Activated naive CD8-positive, alpha-beta T cell treated with anti-CD3 and anti-CD28 coated beads, Interleukin-2, amount 50 U/mL, for 24 hours (primary cell): ENCODE measurements around the gene TMEM266.

Source experiments
- ATAC-seq: fragments of 150-1000 bp; cut with Tn5 transposase; one replicate; pipeline ENCODE4 v1.10.0; 2021
- DNase-seq: peaks from one replicate; pipeline ENCODE4 v3.0.0; 2021
- H3K27ac Mint-ChIP-seq: one replicate; pipeline ENCODE4 v1.8.0; 2021; ENCODE audit warnings: mild to moderate bottlenecking, mixed read lengths
- H3K27me3 Mint-ChIP-seq: one replicate; pipeline ENCODE4 v1.8.0; 2021; ENCODE audit warnings: mixed read lengths
- H3K36me3 Mint-ChIP-seq: one replicate; pipeline ENCODE4 v1.8.0; 2021; ENCODE audit warnings: low read depth, mixed read lengths
- H3K4me1 Mint-ChIP-seq: one replicate; pipeline ENCODE4 v1.8.0; 2021; ENCODE audit warnings: mixed read lengths
- H3K4me3 Mint-ChIP-seq: one replicate; pipeline ENCODE4 v1.8.0; 2021; ENCODE audit warnings: mild to moderate bottlenecking, moderate library complexity, mixed read lengths
- H3K9me3 Mint-ChIP-seq: one replicate; pipeline ENCODE4 v1.8.0; 2021; ENCODE audit warnings: mixed read lengths

The TMEM266 gene

DNA sequence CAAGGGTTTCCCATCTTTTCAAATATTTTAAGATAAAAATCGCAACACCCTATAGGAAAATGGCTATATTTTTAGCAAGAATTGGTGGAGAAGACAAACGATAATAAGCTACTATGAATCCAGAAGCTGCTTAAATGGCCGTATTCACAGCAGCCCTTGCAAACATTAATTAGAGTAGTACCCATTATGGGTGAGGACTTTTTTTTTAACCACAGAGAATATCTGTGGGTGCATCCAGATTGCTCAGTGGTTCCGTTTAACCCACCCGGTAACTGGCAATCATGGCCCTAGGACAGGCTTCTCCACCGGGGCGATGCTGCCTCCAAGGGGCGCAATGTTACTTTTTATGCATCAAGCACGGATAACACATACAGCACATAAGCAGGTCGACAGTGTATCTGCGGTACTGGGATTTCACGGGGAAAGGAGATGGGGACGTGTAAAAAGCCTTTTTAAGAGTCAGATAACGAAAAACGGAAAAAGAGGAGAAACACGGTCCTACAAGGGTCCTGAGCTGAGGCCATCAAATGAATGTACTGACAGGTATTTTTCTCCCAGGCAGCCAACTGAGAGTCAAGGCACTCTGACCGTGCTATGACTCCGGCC lies 968 bp upstream of the TMEM266 start:
- no peaks in the 10 kb centered on the region for H3K9me3 Mint-ChIP-seq
- H3K36me3 Mint-ChIP-seq, result no peaks in the 10 kb centered on the region
- H3K27me3 Mint-ChIP-seq, result peaks cover 58% of the 10 kb centered on the region
- H3K4me1 Mint-ChIP-seq, result peaks cover 48% of the 10 kb centered on the region
- ATAC-seq (peak; percentile 45), DNase-seq (peak; percentile 45)
- peak overlapping the region; percentile 17 for H3K27ac Mint-ChIP-seq
- H3K4me3 Mint-ChIP-seq, result peak overlapping the region; percentile 75

DNA sequence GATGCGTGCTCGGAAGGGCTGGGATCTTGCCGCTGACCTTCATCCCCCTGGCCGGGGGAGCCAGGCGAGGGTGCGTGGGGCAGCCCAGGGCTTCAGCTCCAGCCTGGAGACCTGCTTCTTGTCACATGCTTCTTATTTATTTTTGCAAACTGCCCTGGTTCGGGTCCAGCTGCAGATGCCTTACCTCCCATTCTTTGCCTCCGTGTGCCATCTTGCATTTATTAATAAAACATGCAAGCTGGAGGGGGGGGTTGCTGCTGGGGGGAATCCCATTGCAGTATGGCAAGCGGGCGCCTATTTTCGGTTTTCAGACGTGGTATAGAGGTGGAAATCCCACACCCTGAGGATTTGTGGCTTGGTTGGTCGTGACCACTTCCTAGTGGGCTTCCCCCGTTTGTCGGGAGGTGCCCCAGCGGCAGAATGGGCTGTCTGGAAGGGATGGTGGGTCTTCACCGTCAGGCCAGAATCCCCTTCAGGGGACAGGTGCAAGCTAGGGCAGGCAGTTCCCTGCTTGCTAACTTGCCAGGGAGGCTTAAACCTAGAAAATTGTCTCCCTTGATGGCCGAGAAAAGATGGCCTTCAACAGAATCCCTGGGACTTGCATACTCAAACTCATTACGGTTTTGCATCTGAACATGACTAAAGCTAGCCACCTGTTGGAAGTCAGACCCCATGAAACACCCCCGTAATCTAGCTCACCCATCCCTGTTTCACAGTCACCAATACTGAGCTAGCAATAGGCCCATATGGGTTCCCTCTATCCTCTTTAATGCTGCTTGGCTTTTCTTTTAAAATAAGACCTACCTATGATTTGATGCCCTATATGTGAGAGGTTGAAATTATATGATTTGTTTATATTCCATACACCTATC lies 569 bp downstream of the TMEM266 start:
- Mint-ChIP-seq H3K4me3 (peak overlapping the region; percentile 64), H3K9me3 (no peaks in the 10 kb centered on the region), H3K27ac (no peak overlapping the region), H3K36me3 (no peaks in the 10 kb centered on the region), H3K4me1 (peaks cover 55% of the 10 kb centered on the region), H3K27me3 (peaks cover 63% of the 10 kb centered on the region)
- DNase-seq, result peak; percentile 73
- ATAC-seq, result peak; percentile 58

DNA sequence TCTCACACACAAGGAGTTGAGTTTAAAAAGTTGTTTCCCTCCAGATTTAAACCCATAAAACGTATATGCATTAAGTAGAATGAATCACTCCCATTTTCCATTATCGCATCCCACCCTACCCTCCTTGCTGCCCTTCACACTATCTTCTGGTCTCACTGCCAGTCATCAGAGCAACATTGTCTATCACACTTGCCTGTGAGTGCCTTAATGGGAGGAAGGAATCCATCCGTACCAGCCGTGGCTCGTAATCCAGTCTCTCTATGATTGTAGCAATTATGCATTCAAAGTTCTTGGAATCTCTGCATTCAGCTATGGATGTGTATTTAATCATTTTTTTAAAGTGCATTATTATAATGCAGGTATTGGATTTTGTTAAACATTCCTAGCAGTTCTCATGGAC lies 1.9 kb downstream of the TMEM266 start:
- Mint-ChIP-seq H3K4me3 (no peak overlapping the region), H3K4me1 (peaks cover 58% of the 10 kb centered on the region), H3K27me3 (peaks cover 71% of the 10 kb centered on the region), H3K9me3 (no peaks in the 10 kb centered on the region), H3K27ac (no peak overlapping the region), H3K36me3 (no peaks in the 10 kb centered on the region)
- DNase-seq (no peak), ATAC-seq (no peak)

DNA sequence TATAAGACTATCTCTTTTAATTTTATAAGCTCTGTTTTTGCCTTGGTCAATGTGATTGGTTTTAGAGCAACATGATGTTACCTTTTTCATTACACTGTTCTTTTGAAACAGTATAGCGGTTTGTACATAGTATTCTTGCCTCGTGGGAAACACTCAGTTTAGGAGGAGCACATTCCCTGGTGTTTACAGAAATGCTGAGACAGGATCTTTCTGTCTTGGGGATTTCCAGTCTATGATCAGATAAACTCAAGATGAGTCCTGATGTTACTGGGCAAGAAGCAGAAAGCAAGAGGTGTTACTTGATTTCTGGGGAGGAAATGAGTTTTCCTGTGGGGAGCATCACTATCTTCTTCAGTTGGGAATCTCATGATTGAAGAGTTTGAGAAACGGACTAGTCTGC lies 2.5 kb downstream of the TMEM266 start:
- Mint-ChIP-seq H3K9me3 (no peaks in the 10 kb centered on the region), H3K27me3 (peaks cover 70% of the 10 kb centered on the region), H3K4me3 (no peak overlapping the region), H3K27ac (no peak overlapping the region), H3K4me1 (peaks cover 53% of the 10 kb centered on the region), H3K36me3 (no peaks in the 10 kb centered on the region)
- no peak for ATAC-seq
- no peak for DNase-seq

DNA sequence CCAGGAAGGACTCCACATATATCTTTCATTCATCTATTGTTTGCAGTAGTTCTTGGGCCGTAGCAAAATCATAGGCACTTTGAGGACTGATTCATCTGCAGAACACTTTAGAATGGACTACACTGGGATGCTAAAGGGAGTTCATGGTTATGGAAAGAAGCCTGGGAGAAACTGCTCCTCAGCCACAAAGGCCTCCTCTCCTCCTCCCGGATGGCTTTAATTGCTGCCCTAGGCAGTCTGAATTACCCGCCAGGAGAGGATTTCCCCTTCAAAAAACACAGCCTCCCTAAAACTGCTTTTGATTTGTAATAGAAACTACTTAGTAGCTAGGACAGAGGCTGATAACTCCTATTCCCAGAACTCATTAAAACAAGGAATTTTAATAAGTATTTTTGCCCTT lies 4.6 kb downstream of the TMEM266 start:
- H3K36me3 Mint-ChIP-seq, result no peaks in the 10 kb centered on the region
- no peak overlapping the region for H3K4me3 Mint-ChIP-seq
- peaks cover 65% of the 10 kb centered on the region for H3K27me3 Mint-ChIP-seq
- no peaks in the 10 kb centered on the region for H3K9me3 Mint-ChIP-seq
- ATAC-seq (no peak), DNase-seq (no peak)
- H3K27ac Mint-ChIP-seq, result no peak overlapping the region
- H3K4me1 Mint-ChIP-seq, result peaks cover 36% of the 10 kb centered on the region

DNA sequence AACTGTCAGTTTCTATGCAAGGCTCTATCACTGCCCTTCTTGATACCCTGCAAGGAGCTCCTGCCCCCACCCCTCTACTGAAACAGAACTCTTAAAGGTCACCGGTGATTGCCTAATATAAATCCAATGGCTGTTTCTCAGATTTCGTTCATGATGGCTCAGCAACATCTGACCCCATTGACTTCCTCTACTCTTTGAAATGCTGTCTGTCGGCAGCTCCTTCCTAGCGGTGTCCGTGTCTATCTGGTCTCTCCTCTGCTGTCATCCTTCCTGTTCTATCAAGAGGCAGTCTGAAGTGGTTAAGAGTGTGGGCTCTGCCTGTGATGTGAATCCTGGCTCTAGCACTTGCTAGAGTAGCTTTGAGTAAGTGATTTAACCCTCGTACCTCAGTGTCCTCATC lies 5.5 kb downstream of the TMEM266 start:
- no peak overlapping the region for H3K4me3 Mint-ChIP-seq
- H3K9me3 Mint-ChIP-seq, result no peaks in the 10 kb centered on the region
- ATAC-seq, result peak; percentile 80
- peaks cover 67% of the 10 kb centered on the region for H3K27me3 Mint-ChIP-seq
- DNase-seq, result peak; percentile 10
- no peak overlapping the region for H3K27ac Mint-ChIP-seq
- H3K4me1 Mint-ChIP-seq, result peaks cover 32% of the 10 kb centered on the region
- H3K36me3 Mint-ChIP-seq, result no peaks in the 10 kb centered on the region

DNA sequence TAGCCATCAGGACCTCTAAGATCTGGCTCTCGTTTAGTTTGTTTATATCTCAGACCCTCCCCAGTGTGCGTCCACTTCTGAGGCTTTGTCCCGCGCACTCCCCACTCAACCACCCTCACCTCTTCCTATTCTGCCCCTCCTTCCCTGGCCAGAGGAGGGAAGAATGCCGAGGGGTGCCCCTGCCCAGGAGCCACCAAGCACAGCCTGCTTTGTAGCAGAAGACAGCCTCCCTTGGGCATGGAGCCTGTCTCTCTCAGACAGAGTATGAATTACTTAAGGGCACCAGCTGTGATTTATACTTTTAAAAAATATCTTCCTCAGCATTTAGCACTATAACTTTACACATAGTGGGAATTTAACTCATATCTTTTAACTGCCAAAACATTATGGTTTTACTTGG lies 6.0 kb downstream of the TMEM266 start:
- Mint-ChIP-seq H3K9me3 (no peaks in the 10 kb centered on the region), H3K4me3 (no peak overlapping the region), H3K36me3 (no peaks in the 10 kb centered on the region), H3K4me1 (peaks cover 27% of the 10 kb centered on the region), H3K27ac (no peak overlapping the region), H3K27me3 (peaks cover 69% of the 10 kb centered on the region)
- ATAC-seq, result no peak
- DNase-seq, result no peak

DNA sequence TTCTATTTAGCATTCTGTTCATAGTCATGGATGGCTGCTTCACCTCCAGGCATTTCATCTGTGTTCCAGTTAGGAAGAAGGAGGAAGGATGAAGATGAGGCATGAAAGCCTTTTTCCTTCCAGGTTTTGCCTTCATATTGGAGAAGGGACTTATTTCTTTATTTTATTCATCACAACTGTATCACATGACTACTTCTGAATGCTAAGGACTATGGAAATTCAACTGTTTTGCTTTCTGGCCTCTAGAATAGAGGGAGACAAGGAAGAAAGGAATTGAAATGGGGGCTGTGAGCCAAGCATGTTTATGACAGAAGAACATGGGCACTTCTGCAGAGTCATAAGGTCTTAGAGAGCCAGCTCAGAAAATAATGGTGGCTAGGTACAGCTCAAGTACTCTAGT lies 10.4 kb downstream of the TMEM266 start:
- Mint-ChIP-seq H3K4me1 (peaks cover 8% of the 10 kb centered on the region), H3K9me3 (no peaks in the 10 kb centered on the region), H3K4me3 (no peak overlapping the region), H3K27me3 (peaks cover 37% of the 10 kb centered on the region), H3K36me3 (no peaks in the 10 kb centered on the region), H3K27ac (no peak overlapping the region)
- ATAC-seq (no peak), DNase-seq (no peak)

DNA sequence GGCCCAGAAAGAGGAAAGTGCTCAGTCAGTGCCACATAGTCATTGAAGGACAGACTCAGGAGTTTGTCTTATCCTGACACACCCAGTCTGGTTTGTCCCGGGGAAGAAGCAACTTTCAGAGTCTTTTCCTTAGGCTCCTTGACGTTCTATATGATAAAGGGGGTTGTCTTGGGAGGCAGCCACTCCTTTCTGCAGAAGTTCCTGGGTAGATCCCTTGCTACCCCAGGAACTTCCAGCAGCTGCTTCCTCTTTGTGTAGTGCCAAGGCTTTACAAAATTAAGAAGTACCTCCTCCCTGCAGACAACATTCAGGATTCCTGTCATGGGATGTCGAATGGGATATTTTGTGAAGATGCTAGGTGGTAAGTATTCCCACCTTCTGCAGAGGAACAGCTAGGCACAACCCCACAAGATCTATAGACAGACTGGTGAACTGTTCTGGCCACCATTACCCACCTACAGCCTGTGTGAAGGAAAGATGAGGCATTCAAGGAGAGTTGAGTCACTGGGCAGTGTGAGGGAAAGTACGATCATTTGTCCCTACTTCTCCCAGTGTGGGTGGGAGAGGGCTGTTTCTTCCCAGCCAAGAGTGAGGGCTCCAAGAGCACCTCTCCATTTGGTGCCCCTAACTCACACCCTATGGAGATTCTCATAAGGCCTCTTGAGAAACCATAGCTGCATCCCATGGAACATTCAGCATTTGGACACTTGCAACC lies 11.3 kb downstream of the TMEM266 start:
- peak; percentile 46 for ATAC-seq
- no peaks in the 10 kb centered on the region for H3K36me3 Mint-ChIP-seq

DNA sequence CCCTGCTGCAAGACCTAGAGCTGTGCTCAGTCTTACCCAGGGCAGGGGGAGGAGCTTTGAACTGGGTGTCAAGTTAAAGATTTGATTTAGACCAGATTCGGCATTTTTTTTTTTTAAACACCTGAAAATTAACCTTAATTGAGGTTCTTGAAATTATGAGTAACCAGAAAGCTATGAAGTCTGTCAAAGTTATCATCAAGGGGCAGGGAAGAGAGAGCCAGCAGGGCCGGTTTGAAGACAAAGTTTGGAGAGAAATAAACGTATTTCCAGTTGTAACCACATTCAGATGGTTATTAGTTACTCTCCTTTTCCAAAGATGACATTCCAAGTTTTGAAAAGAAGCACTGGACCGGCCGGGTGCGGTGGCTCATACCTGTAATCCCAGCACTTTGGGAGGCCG lies 12.0 kb downstream of the TMEM266 start:
- no peak overlapping the region for H3K27ac Mint-ChIP-seq
- H3K36me3 Mint-ChIP-seq, result no peaks in the 10 kb centered on the region
- no peaks in the 10 kb centered on the region for H3K4me1 Mint-ChIP-seq
- peaks cover 24% of the 10 kb centered on the region for H3K27me3 Mint-ChIP-seq
- no peak overlapping the region for H3K4me3 Mint-ChIP-seq
- ATAC-seq (no peak), DNase-seq (no peak)
- no peaks in the 10 kb centered on the region for H3K9me3 Mint-ChIP-seq

More for the DNA sequence above, 11.3 kb downstream of the TMEM266 start:
- no peak overlapping the region for H3K4me3 Mint-ChIP-seq
- no peaks in the 10 kb centered on the region for H3K4me1 Mint-ChIP-seq
- peaks cover 28% of the 10 kb centered on the region for H3K27me3 Mint-ChIP-seq
- H3K27ac Mint-ChIP-seq, result no peak overlapping the region
- no peak for DNase-seq
- no peaks in the 10 kb centered on the region for H3K9me3 Mint-ChIP-seq

DNA sequence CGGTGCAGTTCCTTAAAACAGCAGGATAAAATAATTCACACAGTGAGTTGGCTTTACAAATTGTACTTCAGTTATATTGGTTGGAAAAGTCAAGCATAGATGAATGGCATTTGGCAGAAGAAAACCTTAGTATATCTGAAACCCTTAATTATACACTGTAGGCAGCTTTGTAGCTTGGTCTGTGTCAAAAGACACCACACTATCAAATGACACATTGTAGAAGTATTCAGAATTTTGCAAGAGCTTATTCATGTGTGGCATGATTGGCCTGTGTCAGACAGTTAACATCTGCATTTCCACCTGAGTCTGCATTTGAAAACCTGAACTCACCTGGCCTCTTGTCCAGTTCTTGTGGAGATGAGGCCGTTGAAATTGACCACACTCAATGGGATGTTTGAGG lies 13.8 kb downstream of the TMEM266 start:
- H3K9me3 Mint-ChIP-seq, result no peaks in the 10 kb centered on the region
- no peak overlapping the region for H3K27ac Mint-ChIP-seq
- ATAC-seq (no peak), DNase-seq (no peak)
- peaks cover 17% of the 10 kb centered on the region for H3K27me3 Mint-ChIP-seq
- H3K4me1 Mint-ChIP-seq, result no peaks in the 10 kb centered on the region
- no peak overlapping the region for H3K4me3 Mint-ChIP-seq
- H3K36me3 Mint-ChIP-seq, result no peaks in the 10 kb centered on the region

DNA sequence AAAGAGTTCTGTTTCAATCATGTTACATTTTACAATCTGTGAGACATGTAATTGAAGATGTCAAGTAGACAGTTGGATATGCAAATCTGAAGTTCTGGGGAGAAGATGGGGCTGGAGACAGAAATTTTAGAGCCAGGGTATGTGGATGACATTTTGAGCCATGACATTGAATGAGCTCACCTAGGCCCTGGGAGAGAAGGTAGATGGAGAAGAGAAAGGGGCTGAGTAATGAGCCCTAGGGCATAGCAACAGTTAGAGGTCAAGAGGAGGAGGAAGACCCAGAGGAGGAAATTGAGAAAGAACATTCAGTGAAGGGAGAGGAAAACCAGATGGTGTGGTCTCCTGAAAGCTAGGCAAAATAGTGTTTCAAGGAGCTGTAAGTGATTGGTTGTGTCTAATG lies 15.3 kb downstream of the TMEM266 start:
- no peak for ATAC-seq
- no peaks in the 10 kb centered on the region for H3K36me3 Mint-ChIP-seq
- peaks cover 6% of the 10 kb centered on the region for H3K27me3 Mint-ChIP-seq
- H3K4me3 Mint-ChIP-seq, result no peak overlapping the region
- no peak overlapping the region for H3K27ac Mint-ChIP-seq
- H3K9me3 Mint-ChIP-seq, result no peaks in the 10 kb centered on the region
- no peaks in the 10 kb centered on the region for H3K4me1 Mint-ChIP-seq
- DNase-seq, result no peak

DNA sequence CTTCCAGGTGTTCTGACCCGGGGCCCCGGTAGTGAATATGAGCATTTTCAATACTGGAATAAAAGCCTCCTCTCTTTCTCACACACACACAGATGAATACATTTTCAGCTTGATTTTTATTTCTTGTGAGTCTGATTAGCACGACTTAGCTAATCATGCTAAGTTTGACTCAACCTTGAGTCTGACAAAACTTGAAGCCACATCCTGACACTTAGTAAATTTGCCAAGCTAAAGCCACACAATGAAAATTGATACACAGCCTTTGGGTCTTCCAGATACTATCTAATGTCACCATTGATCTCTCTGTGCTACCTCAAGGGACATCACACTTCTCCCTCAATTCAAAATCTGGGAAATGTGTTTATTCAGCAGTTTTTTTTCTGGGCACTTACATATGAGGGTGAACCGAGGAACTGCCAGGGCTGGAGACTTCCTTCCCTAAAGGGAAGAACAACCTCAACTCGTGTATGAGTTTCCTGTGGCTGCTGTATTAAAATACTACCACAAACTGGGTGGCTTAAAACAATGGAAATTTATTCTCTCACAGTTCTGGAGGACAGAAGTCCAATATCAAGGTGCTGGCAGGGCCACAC lies 18.6 kb downstream of the TMEM266 start:
- no peaks in the 10 kb centered on the region for H3K4me1 Mint-ChIP-seq
- no peaks in the 10 kb centered on the region for H3K36me3 Mint-ChIP-seq
- no peaks in the 10 kb centered on the region for H3K9me3 Mint-ChIP-seq
- peak; percentile 20 for ATAC-seq
- no peak overlapping the region for H3K27ac Mint-ChIP-seq
- no peak for DNase-seq
- H3K27me3 Mint-ChIP-seq, result peaks cover 3% of the 10 kb centered on the region
- H3K4me3 Mint-ChIP-seq, result no peak overlapping the region

DNA sequence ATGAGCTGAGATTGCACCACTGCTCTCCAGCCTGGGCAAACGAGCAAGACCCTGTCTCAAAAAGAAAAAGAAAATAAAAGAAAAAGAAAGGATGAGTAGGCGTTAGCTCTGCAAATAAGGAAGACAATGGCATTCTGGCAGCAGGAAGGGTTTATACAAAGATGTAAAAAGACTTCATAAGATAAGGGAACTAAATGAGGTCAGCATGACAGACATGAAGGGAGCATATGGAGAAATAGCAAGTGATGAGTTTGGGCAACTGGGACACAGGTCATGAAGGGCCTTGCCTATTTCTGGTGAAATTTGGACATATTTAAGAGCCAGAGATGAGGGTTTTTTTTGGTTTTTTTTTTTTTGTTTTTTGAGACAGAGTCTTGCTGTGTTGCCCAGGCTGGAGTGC lies 24.5 kb downstream of the TMEM266 start:
- Mint-ChIP-seq H3K4me3 (no peak overlapping the region), H3K4me1 (no peaks in the 10 kb centered on the region), H3K36me3 (no peaks in the 10 kb centered on the region), H3K27me3 (peaks cover 23% of the 10 kb centered on the region), H3K9me3 (no peaks in the 10 kb centered on the region), H3K27ac (no peak overlapping the region)
- no peak for DNase-seq
- no peak for ATAC-seq
